CD4-positive, CD25-positive, alpha-beta regulatory T cell (primary cell): ENCODE measurements around the gene EIF3A. TPM values are rescaled to one million over a fixed set of nuclear protein-coding genes. Genes with fewer than 3 reads are reported as not detected.

Experiments used
- ATAC-seq, 2 donors: fragments of 150-1000 bp; cut with Tn5 transposase; one replicate each; pipeline ENCODE4 v1.10.0; 2021; ENCODE audit warnings: low read depth in 2 of 2, moderate number of reproducible peaks in 2 of 2, moderate library complexity in 1 of 2
- DNase-seq, 3 donors: peaks; one replicate each; pipeline versions ENCODE4 v3.0.0 to v3.0.0-alpha.2; 2012 to 2022; ENCODE audit warnings: mixed read lengths in 1 of 3
- H3K27ac ChIP-seq: one replicate; pipeline ENCODE4 v1.7.0; 2013; ENCODE audit warnings: mild to moderate bottlenecking, low read length; ENCODE audit not compliant: insufficient read depth, poor library complexity, severe bottlenecking
- H3K27me3 ChIP-seq: one replicate; pipeline ENCODE4 v1.7.0; 2013; ENCODE audit warnings: low read length; ENCODE audit not compliant: control insufficient read depth, insufficient read depth
- H3K36me3 ChIP-seq: one replicate; pipeline ENCODE4 v1.7.0; 2013; ENCODE audit warnings: mild to moderate bottlenecking, low read length, moderate library complexity; ENCODE audit not compliant: control insufficient read depth, insufficient read depth
- H3K4me1 ChIP-seq: 2 replicates; pipeline ENCODE4 v1.7.0; 2013; ENCODE audit warnings: mild to moderate bottlenecking, low read length; ENCODE audit not compliant: insufficient read depth, control insufficient read depth, poor library complexity, severe bottlenecking
- H3K4me3 ChIP-seq: one replicate; pipeline ENCODE4 v1.7.0; 2013; ENCODE audit warnings: low read depth, mild to moderate bottlenecking, low read length, moderate library complexity
- H3K9me3 ChIP-seq, 2 experiments: 1 replicate in 1 of 2; 2 replicates in 1 of 2; pipeline ENCODE4 v1.7.0; 2013; ENCODE audit warnings: low read length in 2 of 2, mild to moderate bottlenecking in 1 of 2, moderate library complexity in 1 of 2; ENCODE audit not compliant: control insufficient read depth in 2 of 2
- H3K27ac Mint-ChIP-seq, 3 donors: one replicate each; pipeline ENCODE4 v1.8.0; 2020 to 2022; ENCODE audit warnings: mild to moderate bottlenecking in 3 of 3, mixed read lengths in 3 of 3, moderate library complexity in 2 of 3
- H3K27me3 Mint-ChIP-seq: one replicate; pipeline ENCODE4 v1.8.0; 2022; ENCODE audit warnings: mild to moderate bottlenecking, mixed read lengths
- H3K36me3 Mint-ChIP-seq: one replicate; pipeline ENCODE4 v1.8.0; 2020; ENCODE audit warnings: mixed read lengths
- H3K4me1 Mint-ChIP-seq, 4 donors: one replicate each; pipeline ENCODE4 v1.8.0; 2020 to 2022; ENCODE audit warnings: mixed read lengths in 4 of 4, mild to moderate bottlenecking in 1 of 4
- H3K4me3 Mint-ChIP-seq, 4 donors: one replicate each; pipeline ENCODE4 v1.8.0; 2020 to 2022; ENCODE audit warnings: mild to moderate bottlenecking in 4 of 4, mixed read lengths in 4 of 4, moderate library complexity in 3 of 4
- H3K9me3 Mint-ChIP-seq, 7 donors: one replicate each; pipeline ENCODE4 v1.8.0; 2020 to 2022; ENCODE audit warnings: mixed read lengths in 7 of 7, mild to moderate bottlenecking in 3 of 7, moderate library complexity in 2 of 7
- polyA plus RNA-seq, 4 donors: library from polyadenylated mRNA; unstranded; fragments of 300-500 nt; fragmentation: Illumina TruSeq; gene quantifications; one replicate each; pipeline ENCODE4 v1.2.3, GENCODE V29; 2021
- total RNA-seq: library from RNA; stranded (reverse); gene quantifications from one replicate; pipeline ENCODE4 v1.2.3, GENCODE V29; 2022

Gene EIF3A
- total and polyA plus RNA-seq, 5 donors from 2014 or later: 66.4 to 203 (median 69.5) TPM

DNA sequence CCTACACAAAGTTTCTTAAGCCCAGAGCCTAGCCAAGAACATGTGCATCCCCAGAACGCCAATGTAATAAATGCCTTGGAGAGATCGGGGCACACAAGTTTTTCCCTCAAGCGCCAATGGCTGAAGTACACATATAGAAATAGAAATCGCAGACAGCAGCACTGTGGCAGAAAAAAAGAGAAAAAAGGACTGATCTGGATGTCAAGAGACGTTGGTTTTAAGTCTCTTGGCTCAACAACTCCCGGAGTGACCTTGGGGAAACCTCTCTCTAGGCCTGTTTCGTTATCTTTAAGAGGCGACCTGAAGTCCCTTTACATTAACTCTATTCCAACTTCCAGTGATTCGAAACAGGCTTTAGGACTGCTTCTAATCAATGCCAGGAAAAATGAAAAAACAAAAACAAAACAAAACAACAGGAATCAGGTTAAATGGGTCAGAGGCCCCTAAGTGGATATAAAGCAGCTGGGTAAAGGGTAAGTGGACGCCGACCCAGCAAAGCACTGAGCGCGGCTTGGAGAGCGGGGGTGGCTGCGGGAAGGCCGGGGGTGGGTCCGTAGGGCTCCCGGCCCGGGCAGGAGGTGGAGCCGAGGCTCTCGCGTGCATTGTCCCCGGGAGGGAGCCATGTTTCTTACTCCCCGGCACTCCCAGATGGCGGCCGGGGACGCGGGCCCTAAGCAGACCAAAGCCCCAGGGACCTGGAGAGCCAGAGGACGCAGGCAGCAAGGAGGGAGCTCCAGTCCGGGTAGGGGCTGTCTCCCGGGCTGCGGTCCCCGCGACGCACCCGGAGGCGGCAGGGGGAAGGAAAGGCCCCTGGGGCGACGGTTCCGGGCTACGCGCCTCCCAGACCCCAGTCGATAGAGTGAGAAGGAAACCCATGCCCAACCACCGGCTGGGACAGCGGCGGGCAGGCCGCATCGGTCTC, 757 bp downstream of the EIF3A start:
- Histone ChIP-seq H3K27ac (peak overlapping the region; percentile 98), H3K4me3 (peak overlapping the region; percentile 96), H3K4me1 (peaks cover 47% of the 10 kb centered on the region), H3K36me3 (peaks cover 5% of the 10 kb centered on the region), H3K9me3 (no peaks in the 10 kb centered on the region), H3K27me3 (no peaks in the 10 kb centered on the region)
- Mint-ChIP-seq H3K27ac (peak overlapping the region; percentile 98 to 100 (median 98)), H3K4me1 (peaks cover 33 to 53% (median 42%) of the 10 kb centered on the region in 4 donors), H3K27me3 (peaks cover 6% of the 10 kb centered on the region), H3K4me3 (peak overlapping the region; percentile 93 to 99 (median 98)), H3K36me3 (peaks cover 10% of the 10 kb centered on the region), H3K9me3 (no peaks in the 10 kb centered on the region)
- peak in 2 of 3 donors; percentile 41 to 79 for DNase-seq
- ATAC-seq: peak; percentile 58 to 61

DNA sequence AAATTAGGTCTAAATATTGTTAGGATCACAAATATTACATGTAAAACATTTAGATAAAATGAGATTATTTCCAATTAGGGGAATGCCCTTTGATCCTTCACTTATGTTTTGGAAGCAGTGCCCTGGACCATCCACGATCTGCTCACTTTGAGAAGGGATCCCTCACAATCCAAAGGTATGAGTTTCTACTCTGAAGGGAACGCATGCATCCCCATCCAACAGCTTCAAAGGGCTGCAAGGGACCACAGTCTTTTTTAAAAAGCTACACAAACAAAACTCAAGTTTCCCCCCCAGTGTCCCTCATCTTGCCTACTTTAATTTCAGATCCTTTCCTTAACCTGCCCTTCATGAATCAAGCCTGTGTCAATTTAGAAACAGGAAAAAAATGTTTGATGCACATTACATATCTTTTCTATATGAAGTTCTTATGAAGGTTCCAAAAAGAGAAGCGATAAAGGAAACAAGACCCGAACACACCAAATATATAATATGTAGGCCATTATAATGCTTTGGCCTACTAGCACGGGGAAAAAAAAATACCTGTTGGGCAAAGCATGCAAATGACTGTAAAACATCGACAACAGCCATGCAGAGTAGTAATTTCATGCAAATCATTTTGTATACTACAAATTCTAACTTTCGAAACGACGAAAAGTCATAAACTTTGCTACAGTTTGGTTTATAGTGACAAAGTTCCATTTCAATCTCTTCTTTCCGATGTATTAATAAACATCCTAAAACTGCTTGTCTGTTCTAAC, 2.0 kb downstream of the EIF3A start:
- ATAC-seq: no peak
- Mint-ChIP-seq H3K9me3 (no peaks in the 10 kb centered on the region), H3K27ac (peak overlapping the region; percentile 74 to 100 (median 98)), H3K4me3 (peak overlapping the region; percentile 93 to 99 (median 98)), H3K4me1 (peaks cover 27 to 56% (median 43%) of the 10 kb centered on the region in 4 donors), H3K36me3 (peaks cover 10% of the 10 kb centered on the region), H3K27me3 (peaks cover 6% of the 10 kb centered on the region)
- peak overlapping the region; percentile 98 for H3K27ac ChIP-seq
- H3K36me3 ChIP-seq: peaks cover 7% of the 10 kb centered on the region
- H3K27me3 ChIP-seq: no peaks in the 10 kb centered on the region
- H3K9me3 ChIP-seq: no peaks in the 10 kb centered on the region
- no peak for DNase-seq
- H3K4me1 ChIP-seq: peaks cover 59% of the 10 kb centered on the region
- peak overlapping the region; percentile 96 for H3K4me3 ChIP-seq

DNA sequence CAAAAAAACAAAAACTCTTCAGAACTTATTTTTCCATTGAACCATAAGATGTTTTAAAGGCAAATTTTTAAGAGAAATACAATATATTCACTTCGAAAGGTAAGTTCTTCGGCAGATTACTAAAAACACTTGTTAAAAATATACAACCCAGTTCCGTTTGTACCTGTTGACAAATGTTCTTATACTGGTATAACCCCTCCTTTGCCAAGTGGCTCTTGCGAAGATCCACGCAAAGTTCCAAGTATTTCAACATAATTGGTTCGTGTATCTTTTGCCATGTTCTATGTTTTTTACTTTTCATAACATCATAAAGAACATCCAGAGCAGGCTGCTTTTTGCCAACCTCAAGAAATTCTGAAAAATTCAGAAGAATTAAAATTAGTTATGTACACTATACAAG, 7.0 kb downstream of the EIF3A start:
- H3K9me3 Mint-ChIP-seq: no peaks in the 10 kb centered on the region
- peak overlapping the region; percentile 59 for H3K4me3 ChIP-seq
- H3K36me3 ChIP-seq: peaks cover 51% of the 10 kb centered on the region
- peaks cover 28 to 67% (median 48%) of the 10 kb centered on the region in 4 donors for H3K4me1 Mint-ChIP-seq
- H3K4me1 ChIP-seq: peaks cover 59% of the 10 kb centered on the region
- H3K27me3 ChIP-seq: no peaks in the 10 kb centered on the region
- peak overlapping the region; percentile 41 to 90 (median 66) for H3K4me3 Mint-ChIP-seq
- peak overlapping the region; percentile 61 for H3K27ac ChIP-seq
- peak overlapping the region; percentile 15 to 88 (median 58) for H3K27ac Mint-ChIP-seq
- H3K36me3 Mint-ChIP-seq: peaks cover 38% of the 10 kb centered on the region
- no peak for ATAC-seq
- H3K9me3 ChIP-seq: no peaks in the 10 kb centered on the region
- no peak for DNase-seq
- H3K27me3 Mint-ChIP-seq: peaks cover 6% of the 10 kb centered on the region

DNA sequence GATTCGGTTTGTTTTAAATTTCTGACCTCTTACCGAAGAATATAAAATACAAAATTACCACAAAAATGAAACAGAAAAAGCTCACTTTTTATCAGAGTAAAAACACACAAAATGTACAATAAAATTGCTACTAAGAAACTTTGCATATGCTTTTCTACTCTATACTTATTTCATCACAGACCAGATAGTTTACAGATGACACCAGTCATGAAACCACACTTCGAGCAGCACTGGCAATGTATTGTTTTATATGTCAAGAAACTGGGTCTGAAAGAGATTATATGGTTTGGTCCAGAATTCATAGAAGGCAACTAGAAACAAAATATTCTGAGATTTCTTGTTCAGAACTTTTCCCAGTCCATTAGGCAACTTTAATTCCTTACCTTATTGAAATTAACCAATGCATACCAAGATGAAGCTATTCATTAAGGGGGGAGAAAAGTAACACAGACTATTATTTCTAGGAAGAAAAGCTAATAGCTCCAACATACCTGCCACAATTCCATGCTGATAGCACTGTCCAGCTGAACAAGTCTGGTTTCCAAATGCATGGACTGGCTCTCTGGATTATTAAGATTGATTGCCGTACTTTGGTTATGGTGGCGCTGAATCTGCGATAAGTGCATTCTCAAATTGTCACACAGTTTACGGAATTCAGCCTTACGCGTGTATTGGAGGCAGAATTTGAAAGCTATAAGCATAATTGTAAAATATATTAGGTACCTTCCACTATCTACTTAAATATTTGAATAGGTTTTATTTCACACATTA, 10.0 kb downstream of the EIF3A start:
- H3K9me3 ChIP-seq: no peaks in the 10 kb centered on the region
- H3K4me1 Mint-ChIP-seq: peaks cover 21 to 47% (median 39%) of the 10 kb centered on the region in 4 donors
- H3K27me3 ChIP-seq: no peaks in the 10 kb centered on the region
- no peak overlapping the region for H3K4me3 ChIP-seq
- H3K27me3 Mint-ChIP-seq: peaks cover 6% of the 10 kb centered on the region
- peaks cover 69% of the 10 kb centered on the region for H3K36me3 ChIP-seq
- no peaks in the 10 kb centered on the region for H3K9me3 Mint-ChIP-seq
- H3K36me3 Mint-ChIP-seq: peaks cover 44% of the 10 kb centered on the region
- H3K27ac ChIP-seq: no peak overlapping the region
- ATAC-seq (no peak), DNase-seq (no peak)
- peaks cover 35% of the 10 kb centered on the region for H3K4me1 ChIP-seq
- peak overlapping the region in 2 of 4 donors; percentile 18 to 19 for H3K4me3 Mint-ChIP-seq
- H3K27ac Mint-ChIP-seq: peak overlapping the region; percentile 26 to 46 (median 27)

DNA sequence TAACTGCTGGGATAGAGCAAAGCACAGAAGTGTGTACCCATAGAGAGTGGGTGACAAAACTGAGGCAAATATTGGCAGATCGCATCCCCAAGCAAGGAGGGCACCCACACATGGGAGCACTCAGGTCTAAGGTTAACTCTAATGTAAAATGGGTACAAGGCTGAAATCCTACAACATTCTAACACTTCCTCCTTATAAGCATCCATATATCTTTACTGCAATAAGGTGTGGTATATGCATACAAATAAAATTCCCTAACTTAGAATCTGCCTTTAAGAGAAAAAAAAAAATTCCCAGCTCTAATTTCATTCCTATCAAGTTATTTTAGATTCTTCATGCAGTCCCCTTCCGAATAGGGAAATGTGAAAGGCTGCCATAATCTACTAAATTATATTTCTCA, 18.7 kb downstream of the EIF3A start:
- Mint-ChIP-seq H3K27me3 (no peaks in the 10 kb centered on the region), H3K9me3 (no peaks in the 10 kb centered on the region), H3K4me1 (peaks cover 16 to 63% (median 44%) of the 10 kb centered on the region in 4 donors), H3K36me3 (peaks cover 67% of the 10 kb centered on the region), H3K27ac (peak overlapping the region in 1 of 3 donors; percentile 35), H3K4me3 (peak overlapping the region in 2 of 4 donors; percentile 43 to 45)
- Histone ChIP-seq H3K27ac (no peak overlapping the region), H3K4me1 (peaks cover 3% of the 10 kb centered on the region), H3K9me3 (no peaks in the 10 kb centered on the region), H3K4me3 (no peak overlapping the region), H3K36me3 (peaks cover 91% of the 10 kb centered on the region), H3K27me3 (no peaks in the 10 kb centered on the region)
- no peak for DNase-seq
- no peak for ATAC-seq

DNA sequence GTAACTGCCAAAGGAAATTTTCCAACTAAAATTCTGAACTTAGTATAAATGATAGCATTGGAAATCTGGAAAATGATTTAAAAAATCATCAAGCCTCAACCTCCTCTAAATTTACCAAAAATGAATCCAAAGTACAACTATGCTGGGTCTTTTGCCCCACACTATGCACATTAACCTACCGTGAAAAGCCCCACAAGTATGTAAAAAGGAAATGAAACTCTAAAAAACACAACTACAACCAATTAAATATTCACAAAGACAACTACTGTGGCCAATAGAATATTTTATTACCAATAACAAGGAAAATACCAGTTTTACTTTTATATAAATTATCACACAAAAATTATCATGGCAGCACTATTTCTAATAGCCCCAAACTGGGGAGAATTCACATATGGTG, 19.3 kb downstream of the EIF3A start:
- no peaks in the 10 kb centered on the region for H3K27me3 Mint-ChIP-seq
- H3K36me3 Mint-ChIP-seq: peaks cover 69% of the 10 kb centered on the region
- no peak overlapping the region for H3K4me3 ChIP-seq
- no peak for DNase-seq
- no peaks in the 10 kb centered on the region for H3K9me3 Mint-ChIP-seq
- no peak overlapping the region for H3K4me3 Mint-ChIP-seq
- no peak overlapping the region for H3K27ac ChIP-seq
- H3K27ac Mint-ChIP-seq: peak overlapping the region in 1 of 3 donors; percentile 35
- peaks cover 16 to 63% (median 46%) of the 10 kb centered on the region in 4 donors for H3K4me1 Mint-ChIP-seq
- H3K4me1 ChIP-seq: peaks cover 3% of the 10 kb centered on the region
- H3K9me3 ChIP-seq: no peaks in the 10 kb centered on the region
- H3K36me3 ChIP-seq: peaks cover 92% of the 10 kb centered on the region
- ATAC-seq: no peak
- no peaks in the 10 kb centered on the region for H3K27me3 ChIP-seq

DNA sequence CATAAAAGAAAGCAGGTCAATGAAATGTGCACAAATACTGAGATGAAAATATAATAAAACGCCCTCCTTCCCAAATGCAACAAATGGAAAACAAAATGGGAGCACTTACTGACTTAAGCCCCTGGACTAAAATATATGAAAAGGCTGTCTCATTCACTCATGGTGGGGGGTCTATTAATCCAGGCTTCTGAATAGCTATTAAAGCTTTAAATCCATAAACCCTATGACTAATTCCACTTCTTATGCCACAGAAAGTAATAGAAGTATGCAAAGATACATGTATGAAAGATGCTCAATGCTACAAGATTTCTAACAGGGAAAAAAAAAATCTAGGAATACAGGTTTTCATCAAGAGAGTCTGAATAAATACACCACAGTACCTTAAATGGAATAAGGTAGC, 20.5 kb downstream of the EIF3A start:
- H3K4me1 ChIP-seq: peaks cover 3% of the 10 kb centered on the region
- no peaks in the 10 kb centered on the region for H3K9me3 ChIP-seq
- Mint-ChIP-seq H3K4me3 (peak overlapping the region in 1 of 4 donors; percentile 87), H3K9me3 (no peaks in the 10 kb centered on the region), H3K36me3 (peaks cover 68% of the 10 kb centered on the region), H3K27me3 (no peaks in the 10 kb centered on the region), H3K4me1 (peaks cover 16 to 56% (median 42%) of the 10 kb centered on the region in 4 donors), H3K27ac (no peak overlapping the region)
- H3K27ac ChIP-seq: no peak overlapping the region
- peaks cover 98% of the 10 kb centered on the region for H3K36me3 ChIP-seq
- ATAC-seq (no peak), DNase-seq (no peak)
- H3K27me3 ChIP-seq: no peaks in the 10 kb centered on the region
- H3K4me3 ChIP-seq: no peak overlapping the region
